ENCODE results near the gene FAM13B. TPM values are rescaled to one million over a fixed set of nuclear protein-coding genes. Genes with fewer than 3 reads are reported as not detected.

FAM13B gene
- total RNA-seq, 4 donors from 2014 or later = 18.7 to 46.7 (median 23.0) TPM

GRCh38 chr5:137901011-137901817, 131.7 kb downstream of the FAM13B start:
- Histone ChIP-seq H3K27ac (no peak overlapping the region), H3K9me3 (no peaks in the 10 kb centered on the region), H3K27me3 (no peaks in the 10 kb centered on the region), H3K36me3 (no peaks in the 10 kb centered on the region), H3K4me1 (no peaks in the 10 kb centered on the region), H3K4me3 (no peak overlapping the region)
- in situ Hi-C loops (cut with MboI; ENCODE audit: low pct_ligation_motif_present in 1 of 4, low pct_unique_long_range_greater_than_20kb in 1 of 4, low sequenced_read_pairs in 3 of 4) = no loop called here
- intact Hi-C loops (cut with DNase I; ENCODE audit: low total_unique reads) = no loop called here
- DNase-seq = no peak
- 84 to 88% methylated on average over 4 to 5 of the region's 5 CpGs for WGBS, 2 donors (ENCODE audit: low coverage in 1 of 2)
- no peak for TF ChIP-seq POLR2AphosphoS5 (IDR thresholded peaks at IDR 0.05)
- TF ChIP-seq CTCF (IDR thresholded peaks at IDR 0.05) = no peak
- TF ChIP-seq POLR2A (IDR thresholded peaks at IDR 0.05) = no peak
- TF ChIP-seq EP300 (IDR thresholded peaks at IDR 0.05; ENCODE audit: low read depth) = no peak

- DNase-seq = no peak
- in situ Hi-C loops (cut with MboI; ENCODE audit: low pct_ligation_motif_present in 1 of 4, low pct_unique_long_range_greater_than_20kb in 1 of 4, low sequenced_read_pairs in 3 of 4) (no loop called here), intact Hi-C loops (cut with DNase I; ENCODE audit: low total_unique reads) (no loop called here)
- H3K9me3 ChIP-seq = no peaks in the 10 kb centered on the region
- no peaks in the 10 kb centered on the region for H3K36me3 ChIP-seq
- TF ChIP-seq CTCF (IDR thresholded peaks at IDR 0.05) = no peak
- TF ChIP-seq POLR2A (IDR thresholded peaks at IDR 0.05) = no peak
- TF ChIP-seq EP300 (IDR thresholded peaks at IDR 0.05; ENCODE audit: low read depth) = no peak
- no peak for TF ChIP-seq POLR2AphosphoS5 (IDR thresholded peaks at IDR 0.05)
- no peaks in the 10 kb centered on the region for H3K27me3 ChIP-seq
- no peaks in the 10 kb centered on the region for H3K4me1 ChIP-seq
- 69 to 86% methylated on average over 3 of the region's 3 CpGs for WGBS, 2 donors (ENCODE audit: low coverage in 1 of 2)
- no peak overlapping the region for H3K4me3 ChIP-seq
- H3K27ac ChIP-seq = no peak overlapping the region
Measured at GRCh38 chr5:137899493-137899892, 133.4 kb downstream of the FAM13B start.

- Histone ChIP-seq H3K9me3 (no peaks in the 10 kb centered on the region), H3K4me3 (no peak overlapping the region), H3K36me3 (no peaks in the 10 kb centered on the region), H3K27ac (no peak overlapping the region), H3K27me3 (no peaks in the 10 kb centered on the region), H3K4me1 (no peaks in the 10 kb centered on the region)
- in situ Hi-C loops (cut with MboI; ENCODE audit: low pct_ligation_motif_present in 1 of 4, low pct_unique_long_range_greater_than_20kb in 1 of 4, low sequenced_read_pairs in 3 of 4) = no loop called here
- intact Hi-C loops (cut with DNase I; ENCODE audit: low total_unique reads) = no loop called here
- TF ChIP-seq CTCF (IDR thresholded peaks at IDR 0.05) (no peak), EP300 (IDR thresholded peaks at IDR 0.05; ENCODE audit: low read depth) (no peak)
- no peak for DNase-seq
- 67 to 92% methylated on average over 2 to 3 of the region's 3 CpGs for WGBS, 2 donors (ENCODE audit: low coverage in 1 of 2)
Measured at GRCh38 chr5:137896560-137896959, 136.3 kb downstream of the FAM13B start.

GRCh38 chr5:137894586-137894985, 138.3 kb downstream of the FAM13B start:
- Histone ChIP-seq H3K4me3 (no peak overlapping the region), H3K27ac (no peak overlapping the region), H3K27me3 (no peaks in the 10 kb centered on the region), H3K36me3 (no peaks in the 10 kb centered on the region), H3K9me3 (no peaks in the 10 kb centered on the region), H3K4me1 (no peaks in the 10 kb centered on the region)
- DNase-seq = no peak
- intact Hi-C loops (cut with DNase I; ENCODE audit: low total_unique reads) (no loop called here), in situ Hi-C loops (cut with MboI; ENCODE audit: low pct_ligation_motif_present in 1 of 4, low pct_unique_long_range_greater_than_20kb in 1 of 4, low sequenced_read_pairs in 3 of 4) (no loop called here)
- TF ChIP-seq EP300 (IDR thresholded peaks at IDR 0.05; ENCODE audit: low read depth) = no peak
- no peak for TF ChIP-seq CTCF (IDR thresholded peaks at IDR 0.05)
- TF ChIP-seq POLR2AphosphoS5 (IDR thresholded peaks at IDR 0.05) = no peak

Data from transverse colon (tissue), 4 donors.